Fibroblast of mammary gland (primary cell): ENCODE data around the gene EPHB6.

Experiments used
- DNase-seq: peaks from one replicate; pipeline ENCODE4 v3.0.0-alpha.2; 2010; ENCODE audit warnings: low read depth
- H3K4me3 ChIP-seq: 2 replicates; pipeline ENCODE4 v1.5.1; 2011; ENCODE audit warnings: low read depth, mild to moderate bottlenecking, low read length, moderate library complexity; ENCODE audit not compliant: control insufficient read depth
- CTCF ChIP-seq: conservative IDR thresholded peaks from 2 replicates; pipeline ENCODE4 v1.5.1; 2011; ENCODE audit warnings: low read depth, low read length, inconsistent platforms; ENCODE audit not compliant: control insufficient read depth, insufficient read depth

The EPHB6 gene

GRCh38 chr7:142887282-142888015 is 32.6 kb downstream of the EPHB6 start:
- TF ChIP-seq CTCF = no peak
- no peak overlapping the region for H3K4me3 ChIP-seq
- DNase-seq = no peak

GRCh38 chr7:142889816-142890215 is 34.9 kb downstream of the EPHB6 start:
- no peak for TF ChIP-seq CTCF
- DNase-seq = no peak

GRCh38 chr7:142890874-142891485 is 36.1 kb downstream of the EPHB6 start:
- H3K4me3 ChIP-seq = no peak overlapping the region
- no peak for DNase-seq
- TF ChIP-seq CTCF = no peak

More at GRCh38 chr7:142889816-142890215, 34.9 kb downstream of the EPHB6 start:
- no peak overlapping the region for H3K4me3 ChIP-seq

DNA sequence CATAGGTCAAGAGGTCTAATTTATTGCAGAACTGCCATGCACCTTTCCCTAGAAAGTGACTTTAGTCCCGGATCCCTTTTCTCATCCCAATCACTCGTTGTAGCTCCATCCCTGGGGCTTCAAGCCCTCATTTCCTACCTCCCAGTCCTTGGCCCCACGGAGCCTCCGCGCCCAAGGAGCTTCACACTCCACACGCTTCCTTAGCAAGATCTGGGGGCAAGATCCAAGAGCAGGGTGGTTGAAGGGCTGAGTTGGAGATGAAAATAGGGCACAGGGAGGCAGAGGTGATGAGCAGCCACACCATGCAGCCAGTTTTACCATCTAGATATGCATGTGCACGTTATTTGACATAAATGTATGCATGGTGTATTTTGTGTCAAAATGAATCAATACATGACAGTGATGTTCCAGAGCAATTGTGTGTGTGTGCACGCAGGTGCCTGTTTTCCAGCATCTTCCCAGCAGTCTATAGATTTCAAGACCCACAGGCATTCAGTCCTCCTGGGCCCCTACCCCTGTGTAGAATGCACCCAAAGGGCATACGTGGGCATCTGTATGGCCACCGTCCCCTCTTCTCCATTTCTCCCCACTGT is 36.7 kb downstream of the EPHB6 start:
- DNase-seq = no peak
- no peak for TF ChIP-seq CTCF
- no peak overlapping the region for H3K4me3 ChIP-seq

- no peak for TF ChIP-seq CTCF
- H3K4me3 ChIP-seq = no peak overlapping the region
- DNase-seq = no peak
Observed at GRCh38 chr7:142892951-142893350, 38.1 kb downstream of the EPHB6 start.

DNA sequence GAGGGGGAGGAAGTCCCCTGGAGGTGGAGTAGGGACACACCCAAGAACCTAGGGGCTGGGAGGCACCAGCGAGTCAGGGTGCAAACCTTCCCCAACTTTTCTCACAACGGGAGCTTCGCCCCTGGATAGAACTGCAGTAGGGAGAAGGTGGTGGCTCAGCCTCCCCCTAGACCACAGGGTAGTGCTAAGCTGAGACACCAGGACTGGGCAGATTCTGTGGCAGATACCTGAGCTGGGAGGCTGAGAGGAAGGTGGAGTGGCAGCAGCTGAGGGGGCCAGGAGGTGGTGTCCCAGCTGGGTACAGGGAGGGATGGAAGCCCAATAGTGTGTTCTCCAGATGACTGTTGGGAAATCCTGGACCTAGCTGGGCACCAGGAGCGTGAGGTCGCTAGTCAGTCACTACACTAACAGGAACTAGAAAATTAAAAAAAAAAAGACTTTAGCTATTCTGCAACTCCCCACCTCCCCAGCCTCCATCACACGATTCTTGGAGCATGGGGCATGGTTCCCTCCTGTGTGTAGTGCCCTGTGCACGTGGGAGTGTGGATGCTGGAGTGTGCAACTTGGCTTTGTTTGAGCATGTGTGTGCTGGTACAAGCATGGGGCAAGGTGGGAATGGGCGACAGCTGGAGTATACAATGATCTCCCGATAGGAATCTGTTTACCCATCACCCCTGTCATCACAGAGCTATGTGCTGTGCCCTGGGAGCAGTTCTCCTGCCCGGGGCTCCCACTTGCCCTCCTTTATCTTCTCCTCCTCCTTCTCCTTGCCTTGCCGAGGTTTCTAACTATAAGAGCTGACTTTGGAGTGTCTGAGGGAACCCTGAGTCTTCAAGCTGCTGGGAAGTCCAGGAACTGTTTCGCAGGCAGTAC is 39.5 kb downstream of the EPHB6 start:
- H3K4me3 ChIP-seq = no peak overlapping the region
- no peak for DNase-seq
- no peak for TF ChIP-seq CTCF
